Measurements from ENCODE around the gene LRRC9. TPM values are rescaled to one million over a fixed set of nuclear protein-coding genes. Genes with fewer than 3 reads are reported as not detected.

The LRRC9 gene
- total RNA-seq, 4 donors from 2014 or later, result 2.1 TPM; not detected in 3

GRCh38 chr14:60101786-60102185 is 181.8 kb downstream of the LRRC9 start:
- DNase-seq, result no peak
- Histone ChIP-seq H3K27me3 (no peaks in the 10 kb centered on the region), H3K9me3 (no peaks in the 10 kb centered on the region), H3K4me1 (peaks cover 0 to 4% of the 10 kb centered on the region in 2 donors), H3K27ac (no peak overlapping the region), H3K4me3 (no peak overlapping the region), H3K36me3 (no peaks in the 10 kb centered on the region)
- intact Hi-C loops (cut with DNase I; ENCODE audit: low total_unique reads), result no loop called here
- TF ChIP-seq CTCF (IDR thresholded peaks at IDR 0.05) (no peak), POLR2A (IDR thresholded peaks at IDR 0.05) (no peak)

- no peaks in the 10 kb centered on the region for H3K27me3 ChIP-seq
- no peaks in the 10 kb centered on the region for H3K36me3 ChIP-seq
- no peak overlapping the region for H3K4me3 ChIP-seq
- no peak for DNase-seq
- TF ChIP-seq CTCF (IDR thresholded peaks at IDR 0.05), result no peak
- H3K27ac ChIP-seq, result no peak overlapping the region
- peaks cover 0 to 5% of the 10 kb centered on the region in 2 donors for H3K4me1 ChIP-seq
- no peaks in the 10 kb centered on the region for H3K9me3 ChIP-seq
- intact Hi-C loops (cut with DNase I; ENCODE audit: low total_unique reads), result no loop called here
These were observed 182.4 kb downstream of the LRRC9 start for GRCh38 chr14:60102389-60102788.

- no peak overlapping the region for H3K4me3 ChIP-seq
- no peak for DNase-seq
- H3K27me3 ChIP-seq, result no peaks in the 10 kb centered on the region
- intact Hi-C loops (cut with DNase I; ENCODE audit: low total_unique reads), result no loop called here
- H3K4me1 ChIP-seq, result peaks cover 0 to 7% of the 10 kb centered on the region in 2 donors
- no peaks in the 10 kb centered on the region for H3K9me3 ChIP-seq
- TF ChIP-seq CTCF (IDR thresholded peaks at IDR 0.05) (no peak), POLR2A (IDR thresholded peaks at IDR 0.05) (no peak)
- H3K36me3 ChIP-seq, result no peaks in the 10 kb centered on the region
- no peak overlapping the region for H3K27ac ChIP-seq
These were observed 186.4 kb downstream of the LRRC9 start for GRCh38 chr14:60106339-60106738.

- H3K36me3 ChIP-seq, result no peaks in the 10 kb centered on the region
- TF ChIP-seq POLR2A (IDR thresholded peaks at IDR 0.05) (no peak), CTCF (IDR thresholded peaks at IDR 0.05) (no peak)
- intact Hi-C loops (cut with DNase I; ENCODE audit: low total_unique reads), result no loop called here
- H3K4me3 ChIP-seq, result no peak overlapping the region
- H3K27me3 ChIP-seq, result no peaks in the 10 kb centered on the region
- H3K27ac ChIP-seq, result no peak overlapping the region
- H3K9me3 ChIP-seq, result no peaks in the 10 kb centered on the region
- DNase-seq, result no peak
- H3K4me1 ChIP-seq, result peaks cover 0 to 7% of the 10 kb centered on the region in 2 donors
These were observed 187.5 kb downstream of the LRRC9 start for GRCh38 chr14:60107477-60107876.

- intact Hi-C loops (cut with DNase I; ENCODE audit: low total_unique reads), result no loop called here
- H3K27me3 ChIP-seq, result no peaks in the 10 kb centered on the region
- TF ChIP-seq POLR2A (IDR thresholded peaks at IDR 0.05) (no peak), CTCF (IDR thresholded peaks at IDR 0.05) (no peak)
- H3K9me3 ChIP-seq, result no peaks in the 10 kb centered on the region
- no peak overlapping the region for H3K27ac ChIP-seq
- H3K36me3 ChIP-seq, result no peaks in the 10 kb centered on the region
- peaks cover 0 to 3% of the 10 kb centered on the region in 2 donors for H3K4me1 ChIP-seq
- no peak for DNase-seq
- no peak overlapping the region for H3K4me3 ChIP-seq
These were observed 191.8 kb downstream of the LRRC9 start for GRCh38 chr14:60111732-60112131.

Other genes starting within 250 kb of the LRRC9 start
- 10 to 100 TPM in 2 of 4 donors, 1 to 10 TPM in 1, under 1 TPM in 1; 0.26 to 14.4 (median 7.5) TPM for gene RTN1, start 49.4 kb upstream of the LRRC9 start, total RNA-seq
- 100 to 1,000 TPM in 2 of 4 donors, 10 to 100 TPM in 2; 30.9 to 163 (median 97.7) TPM for gene PCNX4, start 171.8 kb downstream of the LRRC9 start, total RNA-seq
- 100 to 1,000 TPM in 2 of 4 donors, 10 to 100 TPM in 2; 64.5 to 108 (median 91.2) TPM for gene DHRS7, start 245.3 kb downstream of the LRRC9 start, total RNA-seq